GM23338 (cell line): ENCODE results near the gene EMILIN3. TPM values are rescaled to one million over a fixed set of nuclear protein-coding genes. Genes with fewer than 3 reads are reported as not detected.

Source experiments
- ATAC-seq: fragments of 200-7000 bp; cut with Tn5 transposase; 3 replicates; pipeline ENCODE4 v1.9.1; 2020
- DNase-seq: peaks from one replicate; pipeline ENCODE4 v3.0.0-alpha.2; 2015; ENCODE audit warnings: low spot score
- H2AFZ ChIP-seq: fragments of 200-600 bp; sonication (generic); 2 replicates; pipeline ENCODE4 v1.8.0; 2016; ENCODE audit warnings: antibody characterized with exemption, mild to moderate bottlenecking, moderate library complexity
- H3F3A ChIP-seq: fragments of 200-600 bp; sonication (generic); replicated peaks from 2 replicates; pipeline ENCODE4 v1.8.0; 2017; ENCODE audit warnings: antibody characterized with exemption, mixed run types, low read depth
- H3K27ac ChIP-seq: fragments of 200-600 bp; sonication (generic); 2 replicates; pipeline ENCODE4 v1.6.1; 2016; ENCODE audit warnings: low read depth
- H3K27me3 ChIP-seq: fragments of 200-600 bp; sonication (generic); 2 replicates; pipeline ENCODE4 v1.8.0; 2016; ENCODE audit warnings: mild to moderate bottlenecking, mixed run types, moderate library complexity; ENCODE audit not compliant: insufficient read depth
- H3K36me3 ChIP-seq: fragments of 200-600 bp; sonication (generic); 2 replicates; pipeline ENCODE4 v1.8.0; 2016; ENCODE audit warnings: mild to moderate bottlenecking; ENCODE audit not compliant: insufficient read depth
- H3K4me1 ChIP-seq: fragments of 200-600 bp; sonication (generic); 2 replicates; pipeline ENCODE4 v1.8.0; 2016; ENCODE audit warnings: mild to moderate bottlenecking, moderate library complexity; ENCODE audit not compliant: insufficient read depth
- H3K4me2 ChIP-seq: fragments of 200-600 bp; sonication (generic); 2 replicates; pipeline ENCODE4 v1.7.1; 2017; ENCODE audit warnings: mixed run types
- H3K4me3 ChIP-seq: fragments of 200-600 bp; sonication (generic); 2 replicates; pipeline ENCODE4 v1.6.1; 2016; ENCODE audit warnings: mixed run types
- H3K79me2 ChIP-seq: fragments of 200-600 bp; sonication (generic); replicated peaks from 2 replicates; pipeline ENCODE4 v1.8.0; 2017; ENCODE audit warnings: mild to moderate bottlenecking; ENCODE audit not compliant: insufficient read depth
- H3K9me2 ChIP-seq: fragments of 200-600 bp; sonication (generic); 2 replicates; pipeline ENCODE4 v1.8.0; 2017; ENCODE audit not compliant: insufficient read depth
- H4K20me1 ChIP-seq: fragments of 200-600 bp; sonication (generic); replicated peaks from 2 replicates; pipeline ENCODE4 v1.8.0; 2017; ENCODE audit warnings: mild to moderate bottlenecking; ENCODE audit not compliant: insufficient read depth
- H3K27ac Mint-ChIP-seq: 2 replicates; pipeline ENCODE4 v1.8.0; 2020; ENCODE audit warnings: inconsistent platforms, mild to moderate bottlenecking, moderate library complexity, mixed read lengths
- H3K27me3 Mint-ChIP-seq: 3 replicates; pipeline ENCODE4 v1.8.0; 2022; ENCODE audit warnings: low read depth, mild to moderate bottlenecking, moderate library complexity, mixed read lengths, inconsistent platforms; ENCODE audit not compliant: insufficient read depth, poor library complexity
- H3K36me3 Mint-ChIP-seq: 3 replicates; pipeline ENCODE4 v1.8.0; 2021; ENCODE audit warnings: low read depth, mild to moderate bottlenecking, inconsistent platforms, moderate library complexity, mixed read lengths
- H3K4me1 Mint-ChIP-seq: 3 replicates; pipeline ENCODE4 v1.8.0; 2020; ENCODE audit warnings: mild to moderate bottlenecking, inconsistent platforms, mixed read lengths
- H3K4me3 Mint-ChIP-seq: 3 replicates; pipeline ENCODE4 v1.8.0; 2021; ENCODE audit warnings: moderate library complexity, mild to moderate bottlenecking, inconsistent platforms, mixed read lengths
- H3K9me3 Mint-ChIP-seq: 3 replicates; pipeline ENCODE4 v1.8.0; 2020; ENCODE audit warnings: moderate library complexity, mild to moderate bottlenecking, inconsistent platforms, mixed read lengths
- CREB1 ChIP-seq: fragments of 250-450 bp; sonication (Bioruptor Pico); IDR thresholded peaks from 2 replicates; pipeline ENCODE4 v1.5.0; 2020; ENCODE audit warnings: low read depth, mild to moderate bottlenecking, moderate library complexity
- CTCF ChIP-seq, 2 experiments: fragments of 200-600 bp in 1 of 2; sonication (generic) in 1 of 2; conservative IDR thresholded peaks; 2 replicates each; pipeline versions ENCODE4 v1.5.1 to v1.6.1; 2016 to 2017; ENCODE audit warnings: antibody characterized with exemption in 2 of 2, low read depth in 2 of 2, mild to moderate bottlenecking in 2 of 2, moderate library complexity in 1 of 2
- ETS1 ChIP-seq: IDR thresholded peaks from 2 replicates; pipeline ENCODE4 v1.6.1; 2016; ENCODE audit warnings: antibody characterized with exemption
- EZH2 ChIP-seq: fragments of 200-600 bp; sonication (generic); IDR thresholded peaks from one replicate; pipeline ENCODE4 v1.8.0; 2017; ENCODE audit warnings: antibody characterized with exemption, mild to moderate bottlenecking, low read depth; ENCODE audit not compliant: unreplicated experiment
- EZH2phosphoT487 ChIP-seq: fragments of 200-600 bp; sonication (generic); IDR thresholded peaks from one replicate; pipeline ENCODE4 v1.8.1; 2018; ENCODE audit warnings: antibody characterized with exemption; ENCODE audit not compliant: unreplicated experiment
- JUNB ChIP-seq: IDR thresholded peaks from one replicate; pipeline ENCODE4 v1.6.1; 2016; ENCODE audit warnings: antibody characterized with exemption; ENCODE audit not compliant: unreplicated experiment
- NANOG ChIP-seq: IDR thresholded peaks from 2 replicates; pipeline ENCODE4 v1.6.1; 2016; ENCODE audit warnings: antibody characterized with exemption, borderline replicate concordance
- POLR2AphosphoS5 ChIP-seq: IDR thresholded peaks from 2 replicates; pipeline ENCODE4 v1.6.1; 2016; ENCODE audit warnings: antibody characterized with exemption, low read depth
- REST ChIP-seq: IDR thresholded peaks from one replicate; pipeline ENCODE4 v1.6.1; 2018; ENCODE audit warnings: antibody characterized with exemption; ENCODE audit not compliant: unreplicated experiment
- STAT1 ChIP-seq: IDR thresholded peaks from one replicate; pipeline ENCODE4 v1.6.1; 2016; ENCODE audit warnings: antibody characterized with exemption; ENCODE audit not compliant: unreplicated experiment
- ZNF114 ChIP-seq: fragments of 250-450 bp; sonication (Bioruptor Pico); IDR thresholded peaks from 2 replicates; pipeline ENCODE4 v1.5.0; 2020; ENCODE audit warnings: mild to moderate bottlenecking, moderate library complexity
- ZNF331 ChIP-seq: fragments of 250-450 bp; sonication (Bioruptor Pico); IDR thresholded peaks from 2 replicates; pipeline ENCODE4 v1.5.0; 2020; ENCODE audit warnings: low read depth, mild to moderate bottlenecking, moderate library complexity
- ZNF462 ChIP-seq: fragments of 250-450 bp; sonication (Bioruptor Pico); IDR thresholded peaks from 2 replicates; pipeline ENCODE4 v1.5.0; 2020; ENCODE audit warnings: mild to moderate bottlenecking, moderate library complexity
- polyA plus RNA-seq: library from polyadenylated mRNA; unstranded; fragments of >200 nt; fragmentation: Nextera tagmentation; extraction: Ambion mirVana; gene quantifications from 2 replicates; pipeline ENCODE4 v1.2.1, GENCODE V29; 2016
- total RNA-seq: library from RNA; depleted of rRNA; stranded (reverse); fragments of >200 nt; shearing (Covaris generic); gene quantifications from 2 replicates; pipeline ENCODE4 v1.2.3, GENCODE V29; 2014

EMILIN3 gene
- total and polyA plus RNA-seq, 2 experiments from 2014 or later = 0.53 to 6.6 TPM

GRCh38 chr20:41370176-41370575 lies 3.6 kb upstream of the EMILIN3 start:
- H3K27me3 Mint-ChIP-seq = peaks cover 36% of the 10 kb centered on the region
- DNase-seq (no peak), ATAC-seq (no peak)
- no peak overlapping the region for H3K27ac Mint-ChIP-seq
- Histone ChIP-seq H3K4me2 (no peak overlapping the region), H3K36me3 (no peaks in the 10 kb centered on the region), H2AFZ (no peak overlapping the region), H4K20me1 (no peaks in the 10 kb centered on the region), H3K27me3 (peaks cover 45% of the 10 kb centered on the region), H3K27ac (no peak overlapping the region), H3F3A (peaks cover 7% of the 10 kb centered on the region; the same call in 1 of the 2 replicates), H3K9me2 (no peaks in the 10 kb centered on the region), H3K79me2 (no peaks in the 10 kb centered on the region), H3K4me3 (no peak overlapping the region), H3K4me1 (peaks cover 5% of the 10 kb centered on the region; the same call in 1 of the 2 replicates)
- H3K4me3 Mint-ChIP-seq = no peak overlapping the region
- peaks cover 16% of the 10 kb centered on the region for H3K36me3 Mint-ChIP-seq
- H3K9me3 Mint-ChIP-seq = peaks cover 25% of the 10 kb centered on the region
- peaks cover 11% of the 10 kb centered on the region for H3K4me1 Mint-ChIP-seq
- no peak for TF ChIP-seq ZNF114 (CRISPR knock-in tag)
- TF ChIP-seq CREB1 (CRISPR knock-in tag) = no peak
- no peak for TF ChIP-seq ETS1
- TF ChIP-seq STAT1 = no peak
- no peak for TF ChIP-seq EZH2phosphoT487
- no peak for TF ChIP-seq EZH2
- no peak for TF ChIP-seq JUNB
- TF ChIP-seq NANOG = no peak
- no peak for TF ChIP-seq REST
- TF ChIP-seq CTCF (conservative IDR thresholded peaks at IDR 0.05; ENCODE audit: low read depth in 2 of 2) = no peak
- no peak for TF ChIP-seq ZNF462 (CRISPR knock-in tag)
- TF ChIP-seq ZNF331 (CRISPR knock-in tag) = no peak
- no peak for TF ChIP-seq POLR2AphosphoS5
